Panc1 (cell line): ENCODE results near the gene PLA2G5. TPM values are rescaled to one million over a fixed set of nuclear protein-coding genes. Genes with fewer than 3 reads are reported as not detected.

Experiments
- ATAC-seq: fragments of 200-7000 bp; cut with Tn5 transposase; 2 replicates; pipeline ENCODE4 v1.9.1; 2020; ENCODE audit warnings: mild to moderate bottlenecking, moderate library complexity
- BruUV-seq: library from RNA; stranded (reverse); fragments of 400-500 nt; replicated peaks from 2 replicates; lab custom pipeline; 2021; lab: Mats Ljungman, UMichigan
- CTCF ChIA-PET: fragments of 300-600 bp; sonication (Branson Sonifier 250); formaldehyde crosslinking; loops from one replicate; lab custom pipeline; 2022; ENCODE audit warnings: antibody characterized with exemption; lab: Charles Lee
- POLR2A ChIA-PET: fragments of 300-600 bp; sonication (Branson Sonifier 250); formaldehyde crosslinking; loops from one replicate; lab custom pipeline; 2022; ENCODE audit warnings: antibody characterized with exemption; lab: Charles Lee
- DNase-seq: peaks from one replicate; pipeline ENCODE4 v3.0.0-alpha.2; 2010; ENCODE audit warnings: low read depth, low spot score
- H3K27ac ChIP-seq: 2 replicates; pipeline ENCODE4 v1.5.1; 2011; ENCODE audit warnings: mild to moderate bottlenecking, low read length, inconsistent platforms
- H3K27me3 ChIP-seq: fragments of 200-500 bp; sonication (Bioruptor generic); 2 replicates; pipeline ENCODE4 v1.6.0; 2014; ENCODE audit warnings: low read length, inconsistent platforms; ENCODE audit not compliant: control insufficient read depth, insufficient read depth
- H3K36me3 ChIP-seq: fragments of 200-500 bp; sonication (Bioruptor generic); 2 replicates; pipeline ENCODE4 v1.5.1; 2014; ENCODE audit warnings: inconsistent platforms, mild to moderate bottlenecking, low read length, moderate library complexity; ENCODE audit not compliant: control insufficient read depth, insufficient read depth
- H3K4me1 ChIP-seq: 2 replicates; pipeline ENCODE4 v1.5.1; 2011; ENCODE audit warnings: inconsistent platforms, mild to moderate bottlenecking, low read length, moderate library complexity; ENCODE audit not compliant: control insufficient read depth, insufficient read depth
- H3K4me3 ChIP-seq, 2 experiments: 2 replicates each; pipeline ENCODE4 v1.5.1; 2011 to 2012; ENCODE audit warnings: low read depth in 2 of 2, low read length in 2 of 2, mild to moderate bottlenecking in 2 of 2, inconsistent platforms in 1 of 2, moderate library complexity in 1 of 2
- H3K9me3 ChIP-seq: fragments of 200-500 bp; sonication (Bioruptor generic); 2 replicates; pipeline ENCODE4 v1.5.1; 2014; ENCODE audit warnings: low read depth, mild to moderate bottlenecking, inconsistent platforms, low read length, moderate library complexity; ENCODE audit not compliant: control insufficient read depth, insufficient read depth
- POLR2AphosphoS5 ChIP-seq: IDR thresholded peaks from 2 replicates; pipeline ENCODE4 v1.6.1; 2012; ENCODE audit warnings: mild to moderate bottlenecking, low read depth, low read length, moderate library complexity
- SIN3A ChIP-seq: IDR thresholded peaks from 2 replicates; pipeline ENCODE4 v1.6.1; 2012; ENCODE audit warnings: low read depth, mild to moderate bottlenecking, low read length, moderate library complexity, borderline replicate concordance; ENCODE audit not compliant: insufficient read depth
- TCF7L2 ChIP-seq: IDR thresholded peaks from 2 replicates; pipeline ENCODE4 v1.6.1; 2011; ENCODE audit warnings: mild to moderate bottlenecking, low read depth, low read length, inconsistent platforms
- in situ Hi-C: cut with HindIII; loops from 2 replicates; pipeline ENCODE4 v1.10.0; 2016; ENCODE audit warnings: low sequenced_read_pairs, low pct_unique_long_range_greater_than_20kb
- intact Hi-C: fragments of 100-400 bp; cut with micrococcal nuclease; formaldehyde crosslinking; loops from one replicate; pipeline ENCODE4 v1.10.0; 2022; ENCODE audit not compliant: unreplicated experiment
- total RNA-seq: library from RNA; stranded (reverse); gene quantifications from one replicate; pipeline ENCODE4 v1.2.1, GENCODE V29; 2021; ENCODE audit not compliant: unreplicated experiment
- TF ChIP-seq, protein P1 (sequence below): fragments of 450-650 bp; IDR thresholded peaks from 2 replicates; pipeline ENCODE4 v1.5.1; 2017; ENCODE audit warnings: mild to moderate bottlenecking
- TF ChIP-seq, protein P2 (sequence below), 2 experiments: IDR thresholded peaks; 2 replicates each; pipeline ENCODE4 v1.6.1; 2011 to 2012; ENCODE audit warnings: low read depth in 2 of 2, control low read depth in 1 of 2, low read length in 1 of 2, mild to moderate bottlenecking in 1 of 2, moderate library complexity in 1 of 2; ENCODE audit not compliant: insufficient read depth in 1 of 2

Gene PLA2G5
- total RNA-seq, 1 experiment from 2014 or later, result not detected

DNA sequence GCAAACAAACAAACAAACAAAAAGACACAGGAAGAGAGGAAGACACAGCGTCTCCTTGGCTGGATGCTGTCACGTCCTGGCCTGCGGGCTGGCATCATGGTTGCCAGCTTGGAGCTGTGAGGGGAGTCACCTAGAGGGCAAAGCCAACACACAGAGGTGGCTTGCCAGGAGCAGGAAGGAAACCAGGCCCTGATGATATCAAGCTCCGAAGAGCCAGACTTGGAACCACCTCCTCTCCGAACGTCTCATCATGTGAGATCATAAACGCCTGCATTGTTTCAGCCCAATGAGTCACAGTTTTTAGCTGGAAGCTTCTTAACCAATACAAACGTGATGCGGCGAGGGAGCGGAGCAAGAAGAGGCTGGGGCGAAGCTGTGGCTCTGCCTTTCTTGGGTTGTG is 40.7 kb downstream of the PLA2G5 start:
- TF ChIP-seq, protein P1, sequence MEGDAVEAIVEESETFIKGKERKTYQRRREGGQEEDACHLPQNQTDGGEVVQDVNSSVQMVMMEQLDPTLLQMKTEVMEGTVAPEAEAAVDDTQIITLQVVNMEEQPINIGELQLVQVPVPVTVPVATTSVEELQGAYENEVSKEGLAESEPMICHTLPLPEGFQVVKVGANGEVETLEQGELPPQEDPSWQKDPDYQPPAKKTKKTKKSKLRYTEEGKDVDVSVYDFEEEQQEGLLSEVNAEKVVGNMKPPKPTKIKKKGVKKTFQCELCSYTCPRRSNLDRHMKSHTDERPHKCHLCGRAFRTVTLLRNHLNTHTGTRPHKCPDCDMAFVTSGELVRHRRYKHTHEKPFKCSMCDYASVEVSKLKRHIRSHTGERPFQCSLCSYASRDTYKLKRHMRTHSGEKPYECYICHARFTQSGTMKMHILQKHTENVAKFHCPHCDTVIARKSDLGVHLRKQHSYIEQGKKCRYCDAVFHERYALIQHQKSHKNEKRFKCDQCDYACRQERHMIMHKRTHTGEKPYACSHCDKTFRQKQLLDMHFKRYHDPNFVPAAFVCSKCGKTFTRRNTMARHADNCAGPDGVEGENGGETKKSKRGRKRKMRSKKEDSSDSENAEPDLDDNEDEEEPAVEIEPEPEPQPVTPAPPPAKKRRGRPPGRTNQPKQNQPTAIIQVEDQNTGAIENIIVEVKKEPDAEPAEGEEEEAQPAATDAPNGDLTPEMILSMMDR, result no peak
- no peak for TF ChIP-seq POLR2AphosphoS5
- peaks cover 4% of the 10 kb centered on the region; the same call in 1 of the 2 replicates for H3K27me3 ChIP-seq
- no peak for DNase-seq
- no peak overlapping the region for H3K4me3 ChIP-seq
- BruUV-seq, result no TSS peak
- intact Hi-C loops (no loop called here), in situ Hi-C loops (no loop called here)
- no peak overlapping the region for H3K27ac ChIP-seq
- no peaks in the 10 kb centered on the region for H3K36me3 ChIP-seq
- H3K4me1 ChIP-seq, result no peaks in the 10 kb centered on the region
- H3K9me3 ChIP-seq, result no peaks in the 10 kb centered on the region
- ChIA-PET CTCF (no interaction called here), POLR2A (interaction anchor here (0.5 to 0.7 kb wide), 2 partner anchors 10 to 35 kb away, joined by 3 read pairs; no protein-coding TSS in a partner anchor)
- no peak for ATAC-seq

DNA sequence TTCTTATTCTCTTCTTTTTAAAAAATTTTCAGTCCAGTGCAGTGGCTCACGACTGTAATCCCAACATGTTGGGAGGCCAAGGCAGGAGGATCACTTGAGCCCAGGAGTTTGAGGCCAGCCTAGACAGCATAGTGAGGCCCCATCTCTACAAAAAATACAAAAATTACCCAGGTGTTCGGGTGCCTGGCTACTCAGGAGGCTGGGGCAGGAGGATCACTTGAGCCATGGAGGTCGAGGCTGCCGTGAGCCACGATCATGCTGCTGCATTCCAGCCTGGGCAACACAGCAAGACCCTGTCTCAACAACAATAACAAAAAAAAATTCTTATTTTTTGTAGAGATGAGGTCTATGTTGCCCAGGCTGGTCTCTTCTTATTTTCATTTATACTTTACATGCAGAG is 41.5 kb downstream of the PLA2G5 start:
- Histone ChIP-seq H3K27me3 (peaks cover under 1% of the 10 kb centered on the region; the same call in 1 of the 2 replicates), H3K9me3 (no peaks in the 10 kb centered on the region), H3K36me3 (no peaks in the 10 kb centered on the region), H3K4me1 (no peaks in the 10 kb centered on the region), H3K27ac (no peak overlapping the region), H3K4me3 (no peak overlapping the region)
- TF ChIP-seq POLR2AphosphoS5 (no peak), SIN3A (no peak)
- ChIA-PET POLR2A (no interaction called here), CTCF (no interaction called here)
- BruUV-seq, result no TSS peak
- ATAC-seq (no peak), DNase-seq (no peak)
- in situ Hi-C loops, result no loop called here
- intact Hi-C loops, result no loop called here

DNA sequence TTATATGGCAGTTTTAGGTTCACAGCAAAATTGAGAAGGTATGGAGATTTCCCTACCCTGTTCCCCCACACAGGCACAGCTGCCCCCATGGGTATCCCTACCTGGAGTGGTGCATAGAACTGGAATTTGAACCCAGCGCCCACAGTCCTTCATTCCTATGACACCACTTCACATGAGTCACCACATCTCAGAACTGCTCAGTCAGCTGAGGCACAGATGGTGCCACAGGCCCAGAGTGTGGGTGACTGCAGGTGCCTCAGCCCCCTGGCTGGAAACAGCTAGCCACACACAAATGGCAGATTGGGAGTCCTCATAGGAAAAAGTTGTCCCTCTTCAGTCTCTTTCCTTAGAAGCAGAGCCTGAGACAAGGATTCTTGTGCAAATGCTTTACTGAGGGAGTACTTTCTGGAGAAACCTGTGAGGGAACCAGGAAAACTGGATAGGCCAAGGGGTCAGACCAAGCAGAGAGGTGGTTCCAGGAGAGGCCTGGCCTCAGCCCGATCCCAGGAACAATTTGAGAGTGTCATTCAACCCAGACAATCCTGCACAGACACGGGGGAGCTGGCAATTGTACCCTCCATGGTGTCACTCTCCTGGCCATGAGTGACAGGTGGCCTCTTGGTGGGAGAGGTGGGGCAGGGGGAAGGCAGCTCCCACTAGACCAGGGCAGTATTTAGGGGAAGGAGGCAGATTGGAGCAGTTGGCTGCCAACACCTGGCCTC is 42.4 kb downstream of the PLA2G5 start:
- no peak for ATAC-seq
- TF ChIP-seq POLR2AphosphoS5 (no peak), TCF7L2 (no peak), SIN3A (no peak)
- TF ChIP-seq, protein P1, result no peak
- TF ChIP-seq, protein P2, sequence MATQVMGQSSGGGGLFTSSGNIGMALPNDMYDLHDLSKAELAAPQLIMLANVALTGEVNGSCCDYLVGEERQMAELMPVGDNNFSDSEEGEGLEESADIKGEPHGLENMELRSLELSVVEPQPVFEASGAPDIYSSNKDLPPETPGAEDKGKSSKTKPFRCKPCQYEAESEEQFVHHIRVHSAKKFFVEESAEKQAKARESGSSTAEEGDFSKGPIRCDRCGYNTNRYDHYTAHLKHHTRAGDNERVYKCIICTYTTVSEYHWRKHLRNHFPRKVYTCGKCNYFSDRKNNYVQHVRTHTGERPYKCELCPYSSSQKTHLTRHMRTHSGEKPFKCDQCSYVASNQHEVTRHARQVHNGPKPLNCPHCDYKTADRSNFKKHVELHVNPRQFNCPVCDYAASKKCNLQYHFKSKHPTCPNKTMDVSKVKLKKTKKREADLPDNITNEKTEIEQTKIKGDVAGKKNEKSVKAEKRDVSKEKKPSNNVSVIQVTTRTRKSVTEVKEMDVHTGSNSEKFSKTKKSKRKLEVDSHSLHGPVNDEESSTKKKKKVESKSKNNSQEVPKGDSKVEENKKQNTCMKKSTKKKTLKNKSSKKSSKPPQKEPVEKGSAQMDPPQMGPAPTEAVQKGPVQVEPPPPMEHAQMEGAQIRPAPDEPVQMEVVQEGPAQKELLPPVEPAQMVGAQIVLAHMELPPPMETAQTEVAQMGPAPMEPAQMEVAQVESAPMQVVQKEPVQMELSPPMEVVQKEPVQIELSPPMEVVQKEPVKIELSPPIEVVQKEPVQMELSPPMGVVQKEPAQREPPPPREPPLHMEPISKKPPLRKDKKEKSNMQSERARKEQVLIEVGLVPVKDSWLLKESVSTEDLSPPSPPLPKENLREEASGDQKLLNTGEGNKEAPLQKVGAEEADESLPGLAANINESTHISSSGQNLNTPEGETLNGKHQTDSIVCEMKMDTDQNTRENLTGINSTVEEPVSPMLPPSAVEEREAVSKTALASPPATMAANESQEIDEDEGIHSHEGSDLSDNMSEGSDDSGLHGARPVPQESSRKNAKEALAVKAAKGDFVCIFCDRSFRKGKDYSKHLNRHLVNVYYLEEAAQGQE (IDR thresholded peaks at IDR 0.05; ENCODE audit: insufficient read depth in 1 of 2, low read depth in 2 of 2, low read length in 1 of 2), result no peak
- CTCF ChIA-PET, result no interaction called here
- no peaks in the 10 kb centered on the region for H3K36me3 ChIP-seq
- no peak overlapping the region for H3K4me3 ChIP-seq
- H3K27ac ChIP-seq, result no peak overlapping the region
- no peaks in the 10 kb centered on the region for H3K4me1 ChIP-seq
- intact Hi-C loops, result no loop called here
- DNase-seq, result no peak
- no TSS peak for BruUV-seq
- in situ Hi-C loops, result no loop called here
- H3K9me3 ChIP-seq, result no peaks in the 10 kb centered on the region
- H3K27me3 ChIP-seq, result peaks cover 4% of the 10 kb centered on the region
- POLR2A ChIA-PET, result no interaction called here
